Limb (tissue), 2 donors: Measurements from ENCODE around the gene C3orf62.

Experiments used
- DNase-seq, 2 donors: peaks; one replicate each; pipeline ENCODE4 v3.0.0-alpha.2; 2016; ENCODE audit errors: extremely low spot score in 2 of 2

C3orf62 gene

DNA sequence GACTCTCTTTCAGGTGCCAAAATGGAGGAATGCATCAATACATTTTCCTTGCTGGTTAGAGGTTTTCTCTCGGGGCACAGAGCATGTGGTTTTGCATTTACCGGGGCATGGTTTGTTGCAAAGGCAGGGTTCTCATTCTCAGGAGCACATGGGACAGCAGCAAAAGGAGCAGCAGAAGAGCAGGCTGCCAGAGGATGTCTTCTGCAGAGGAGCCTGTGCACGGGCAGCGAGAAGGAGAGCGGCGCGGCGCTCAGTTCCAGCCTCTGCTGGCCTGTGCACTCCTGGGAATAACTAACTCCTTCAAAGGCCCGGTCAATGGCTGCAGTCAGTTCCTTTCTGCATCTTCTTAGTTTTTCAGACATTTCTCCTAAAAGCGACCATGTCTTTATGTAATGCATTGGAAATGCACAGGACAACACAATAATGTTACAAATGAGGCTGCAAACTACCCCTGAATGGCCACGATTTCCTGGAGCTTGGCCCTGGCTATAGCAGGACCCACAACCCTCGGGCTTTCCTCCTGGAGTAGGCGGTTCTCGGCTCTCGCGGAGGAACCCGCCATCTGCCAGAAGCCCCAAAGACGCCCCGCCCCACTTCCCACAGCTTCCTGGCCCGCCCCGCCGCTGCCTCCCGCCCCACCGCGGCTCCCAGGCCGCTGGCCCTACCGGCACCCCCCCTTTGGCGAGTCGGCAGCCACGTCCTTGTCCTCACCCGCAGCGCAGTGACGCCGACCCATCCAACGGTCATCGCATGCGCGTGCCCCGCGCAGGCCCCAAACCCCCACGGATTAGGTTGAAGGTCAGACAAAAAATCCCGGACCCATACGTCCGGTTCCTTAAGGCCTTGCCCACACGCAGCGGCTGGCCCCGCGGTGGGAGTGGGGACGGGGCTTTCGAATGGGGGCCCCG is at the start of gene C3orf62:
TSS of gene C3orf62 (minus strand) at position 758 of the 908 bp plus-strand sequence. CDS start at position 398, 360 bp downstream.
- DNase-seq = peak; percentile 84 to 87

DNA sequence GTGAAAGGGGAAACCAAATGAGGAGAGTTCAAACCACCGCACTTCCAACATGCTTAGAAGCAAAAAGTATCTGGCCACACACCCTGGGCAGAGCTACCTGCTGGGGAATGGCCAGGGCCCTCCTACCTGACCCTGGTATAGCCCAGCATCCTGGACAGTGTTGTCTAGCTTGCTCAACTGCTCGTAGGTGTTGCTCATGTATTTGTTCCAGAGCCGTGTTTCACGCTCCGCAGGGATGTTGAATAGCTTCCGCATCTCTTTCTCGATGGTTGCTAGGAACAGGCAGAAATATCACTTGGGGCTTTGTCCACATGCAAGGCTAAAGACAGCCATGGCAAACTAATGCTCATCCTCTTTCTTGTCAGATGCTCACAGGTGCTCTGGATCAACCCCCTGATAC is 47.7 kb upstream of the C3orf62 start:
- no peak for DNase-seq

DNA sequence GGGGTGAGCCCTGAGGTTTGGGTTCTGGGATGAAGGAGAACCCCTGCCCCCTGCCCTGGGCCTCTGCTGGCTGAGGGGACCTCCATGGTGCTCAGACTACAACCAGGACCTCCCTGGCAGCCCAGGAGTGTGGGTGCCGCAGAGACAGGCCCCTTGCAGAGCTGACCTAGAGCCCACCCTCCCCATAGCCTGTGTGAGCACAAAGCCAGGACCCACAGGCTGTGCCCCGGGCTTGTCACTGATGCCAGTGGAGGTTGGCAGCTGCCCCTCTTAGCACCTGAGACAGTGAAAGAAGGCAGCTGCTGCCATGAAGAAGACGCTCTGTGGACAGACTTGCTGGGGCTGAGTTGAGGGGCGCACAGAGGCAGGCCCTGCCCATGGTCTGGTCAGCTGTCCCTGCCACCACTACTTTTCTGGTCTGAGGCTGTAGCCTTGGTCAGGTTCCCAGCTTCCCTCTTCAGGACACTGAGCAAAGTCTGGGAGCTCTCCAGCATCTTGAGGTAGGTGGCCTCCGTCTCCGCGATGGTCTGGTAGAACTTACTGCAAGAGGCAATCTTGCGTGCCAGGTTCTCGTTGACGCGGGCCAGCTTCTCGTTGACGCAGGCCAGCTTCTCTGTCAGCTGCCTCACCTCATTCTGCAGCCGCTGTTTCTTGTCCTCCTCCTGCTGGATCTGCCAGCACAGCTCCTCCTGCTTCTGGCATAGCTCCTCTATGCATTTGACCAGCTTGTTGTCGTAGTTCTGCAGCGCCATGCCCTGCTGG is 39.8 kb upstream of the C3orf62 start:
- no peak for DNase-seq

DNA sequence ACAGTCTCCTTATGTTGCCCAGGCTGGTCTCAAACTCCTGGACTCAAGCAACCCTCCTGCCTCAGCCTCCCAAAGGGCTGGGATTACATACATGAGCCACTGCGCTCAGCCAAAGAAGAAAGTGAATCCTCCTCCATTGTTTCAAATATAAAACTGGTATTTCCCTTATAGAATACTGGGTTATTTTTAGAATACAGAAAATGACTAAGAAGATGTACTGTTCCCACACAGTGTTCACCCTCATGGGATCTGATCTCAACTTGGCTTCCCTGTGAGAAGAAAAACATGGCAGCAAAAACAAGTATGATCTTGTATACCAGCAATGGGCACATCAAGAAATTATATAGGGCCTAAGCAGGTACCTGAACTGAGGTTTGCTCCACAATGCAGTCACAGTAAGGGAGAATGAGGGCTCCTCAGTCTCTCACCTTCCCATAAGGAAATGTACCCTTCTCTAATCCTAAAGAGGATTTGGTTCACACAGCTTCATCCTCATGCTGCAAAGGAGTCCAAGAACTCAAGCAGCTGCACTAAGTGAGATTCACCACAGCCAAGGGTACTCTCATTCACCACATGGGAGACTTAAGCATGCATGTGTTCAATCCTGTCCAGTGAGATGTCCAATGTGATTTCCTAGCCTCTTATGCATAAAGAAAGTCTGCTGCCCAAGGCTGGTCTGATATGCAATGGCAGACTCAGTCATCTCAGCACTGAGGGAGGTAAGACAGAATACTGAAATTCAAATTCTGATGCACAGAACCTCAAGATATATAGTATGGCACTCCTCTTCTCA is 37.1 kb upstream of the C3orf62 start:
- DNase-seq = no peak

DNA sequence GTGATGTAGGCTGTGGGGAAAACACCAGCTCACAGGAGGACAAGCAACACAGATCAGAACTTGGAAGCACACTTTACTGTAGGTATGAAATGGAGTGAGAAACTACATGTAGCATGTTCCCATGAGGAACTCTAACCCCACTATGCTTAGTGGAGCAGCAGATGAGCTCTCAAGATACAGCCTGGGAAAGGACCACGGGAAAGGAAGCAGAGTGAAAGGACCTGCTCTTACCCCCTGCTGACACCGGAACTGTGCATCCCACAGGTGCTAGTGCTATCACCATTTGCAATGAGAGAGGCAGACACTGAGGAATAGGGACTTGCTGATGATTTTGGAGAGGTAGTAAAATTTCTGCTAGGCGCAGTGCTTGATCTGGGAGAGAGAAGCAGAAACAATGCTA is 34.3 kb upstream of the C3orf62 start:
- no peak for DNase-seq

DNA sequence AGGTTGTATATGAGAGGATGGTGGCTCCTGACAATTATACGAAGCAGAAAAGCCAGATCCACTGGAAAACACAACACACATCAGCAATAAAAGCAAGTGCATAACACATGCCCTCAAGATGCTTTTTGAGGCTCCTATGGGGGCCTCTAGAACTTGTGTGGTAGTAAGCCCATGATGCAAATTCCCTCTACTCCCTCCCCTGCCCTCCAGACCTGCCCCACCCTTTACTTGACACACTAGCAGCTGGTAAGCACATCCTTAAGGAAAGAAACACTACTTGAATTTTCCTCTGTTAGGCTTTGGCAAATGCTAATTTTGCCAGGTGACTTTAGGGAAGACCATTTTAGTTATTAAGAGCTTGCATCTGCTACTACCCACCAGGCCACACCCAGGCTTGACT is 33.6 kb upstream of the C3orf62 start:
- no peak for DNase-seq

DNA sequence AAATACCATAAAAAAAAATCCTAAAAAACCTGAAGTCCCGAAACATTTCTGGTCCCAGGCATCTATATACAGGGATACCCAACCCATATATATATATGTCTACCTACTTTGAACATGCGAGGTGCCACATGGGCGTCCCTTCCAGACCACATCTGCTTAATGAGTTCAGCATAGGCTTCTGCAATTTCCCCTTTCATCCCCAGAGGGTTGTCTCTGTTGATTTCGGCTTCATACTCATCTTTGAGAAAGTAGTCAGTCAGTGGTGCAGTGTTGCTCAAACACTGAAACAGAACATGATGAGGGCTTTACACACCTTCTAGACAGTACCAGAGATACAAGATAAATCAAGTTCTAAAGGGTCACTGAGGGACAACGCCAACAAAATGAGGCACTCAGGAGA is 28.6 kb upstream of the C3orf62 start:
- DNase-seq = no peak

DNA sequence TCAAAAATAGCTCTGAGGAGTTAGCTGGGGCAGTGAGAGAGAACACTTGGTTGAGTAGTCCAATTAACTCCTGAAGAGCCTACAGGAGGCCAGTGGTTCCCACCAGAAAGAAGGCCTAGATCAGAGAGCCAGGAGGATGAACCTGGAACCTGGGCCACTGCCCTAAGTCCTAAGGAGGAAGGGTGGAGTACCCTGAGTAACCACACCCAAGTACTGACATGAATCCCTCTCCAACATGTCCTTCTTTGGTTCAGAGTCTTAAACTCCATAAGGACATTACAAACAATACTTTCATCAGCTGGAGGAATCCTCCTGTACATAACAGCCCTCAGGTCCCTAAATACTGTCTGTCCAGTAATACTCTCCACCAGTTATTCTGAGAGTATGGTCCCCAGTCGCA is 25.6 kb upstream of the C3orf62 start:
- no peak for DNase-seq

DNA sequence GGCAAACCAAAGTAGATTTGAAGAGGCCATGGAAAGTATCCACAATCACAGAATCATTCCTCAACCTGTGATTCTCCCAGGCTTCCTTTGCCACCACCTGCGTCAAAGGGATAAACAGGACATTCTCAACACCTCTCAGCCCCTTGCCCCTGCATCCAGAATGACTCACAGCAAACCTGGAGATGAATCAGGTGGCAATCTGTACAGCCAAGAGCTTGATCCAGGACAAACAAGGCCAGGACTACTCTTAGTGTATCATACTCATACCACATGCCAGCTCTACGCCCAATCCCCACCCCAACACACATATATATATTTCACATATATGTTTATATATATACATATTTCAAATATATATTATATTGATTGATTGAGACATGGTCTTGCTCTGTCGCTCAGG is 23.6 kb upstream of the C3orf62 start:
- no peak for DNase-seq

DNA sequence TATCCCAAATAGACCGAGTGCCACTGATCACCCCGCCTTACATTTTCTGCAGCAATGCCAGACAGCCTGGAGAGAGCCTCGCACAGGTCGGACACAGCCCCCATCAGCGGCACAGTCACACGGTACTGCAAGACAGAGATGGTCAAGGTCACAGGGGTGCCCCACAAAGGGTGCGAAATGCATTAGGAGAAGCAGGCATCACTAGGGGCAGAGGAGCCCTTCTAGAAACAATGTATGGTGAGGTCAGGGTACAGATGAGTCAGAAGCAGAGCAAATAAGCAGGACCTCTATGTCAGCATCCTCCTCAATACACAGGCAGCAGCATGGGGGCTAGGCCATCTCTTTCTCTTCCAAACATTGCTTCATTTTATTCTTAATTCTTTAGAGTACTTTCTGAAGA is 21.5 kb upstream of the C3orf62 start:
- DNase-seq = no peak

DNA sequence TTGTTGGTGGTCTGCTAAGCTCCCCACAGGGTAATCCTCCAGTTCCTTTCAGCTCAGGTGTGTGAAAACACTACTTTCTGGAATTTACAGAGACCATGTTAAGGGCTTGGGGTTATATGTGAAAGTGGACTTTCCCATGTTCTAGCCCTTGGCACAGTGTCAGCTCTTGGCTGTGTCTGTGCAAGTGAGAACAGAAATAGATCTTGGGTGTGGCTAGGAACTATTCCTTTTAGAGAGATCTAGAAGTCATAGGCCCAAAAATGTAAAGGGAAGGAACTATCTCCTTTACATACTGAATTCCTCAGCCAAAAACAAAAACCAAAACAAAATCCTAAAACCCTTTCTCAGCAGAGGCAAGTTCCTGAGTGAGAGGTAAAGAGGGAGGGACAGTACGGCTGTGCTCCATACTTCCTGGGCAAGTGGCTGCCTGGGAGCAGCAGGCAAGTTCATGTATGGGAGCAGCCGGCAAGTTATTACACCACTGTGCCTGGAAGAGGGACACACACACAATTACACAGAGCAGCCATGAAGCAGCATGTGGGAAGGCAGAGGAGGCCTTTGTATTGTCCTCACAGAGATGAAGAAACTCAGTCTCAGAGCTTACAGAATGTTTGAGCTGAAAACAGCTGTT is 19.9 kb upstream of the C3orf62 start:
- no peak for DNase-seq

DNA sequence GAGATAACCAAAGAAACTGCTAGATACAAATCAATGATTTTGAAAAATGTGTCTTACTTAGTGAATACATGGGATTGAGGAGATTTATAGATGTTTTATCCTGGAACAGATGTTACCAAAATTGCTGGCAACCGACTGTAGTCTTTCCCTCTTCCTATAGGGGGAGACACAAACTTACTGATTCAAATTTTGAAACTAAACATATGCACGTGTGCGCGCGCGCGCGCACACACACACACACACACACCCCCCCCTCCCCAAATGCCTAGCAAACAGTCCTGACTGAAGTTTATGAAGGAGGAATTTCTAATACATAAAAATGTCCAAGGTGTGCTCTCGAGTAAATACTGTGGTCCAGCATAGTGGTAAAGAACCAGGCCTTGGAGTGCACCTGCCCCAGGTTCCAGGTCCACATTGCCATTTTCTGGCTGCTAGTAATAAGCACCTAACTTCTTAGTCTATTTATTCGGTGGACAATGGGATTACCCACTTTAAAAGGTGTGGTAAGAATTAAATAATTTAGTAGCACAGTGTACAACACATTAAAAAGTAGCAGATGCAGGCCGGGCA is 18.5 kb upstream of the C3orf62 start:
- DNase-seq = peak; percentile 11 to 35

DNA sequence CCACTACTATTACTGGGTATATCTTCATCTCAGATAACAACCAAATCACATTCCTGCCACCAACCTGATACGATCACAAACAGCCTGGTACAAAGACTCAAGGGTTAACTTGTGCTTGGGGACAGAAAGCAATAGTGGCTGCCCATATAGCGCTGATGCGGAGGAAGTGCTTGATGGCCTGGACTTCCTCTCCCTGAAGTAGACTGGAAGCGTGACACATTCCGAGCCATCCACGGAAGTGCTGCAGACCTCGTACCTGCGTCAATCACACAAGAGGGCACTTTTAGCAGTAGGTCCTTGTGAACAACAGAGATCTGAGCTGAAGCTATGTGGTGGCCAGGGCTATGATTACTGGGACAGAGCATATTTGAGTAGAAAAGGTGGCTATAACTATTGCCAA is 17.3 kb upstream of the C3orf62 start:
- DNase-seq = no peak

DNA sequence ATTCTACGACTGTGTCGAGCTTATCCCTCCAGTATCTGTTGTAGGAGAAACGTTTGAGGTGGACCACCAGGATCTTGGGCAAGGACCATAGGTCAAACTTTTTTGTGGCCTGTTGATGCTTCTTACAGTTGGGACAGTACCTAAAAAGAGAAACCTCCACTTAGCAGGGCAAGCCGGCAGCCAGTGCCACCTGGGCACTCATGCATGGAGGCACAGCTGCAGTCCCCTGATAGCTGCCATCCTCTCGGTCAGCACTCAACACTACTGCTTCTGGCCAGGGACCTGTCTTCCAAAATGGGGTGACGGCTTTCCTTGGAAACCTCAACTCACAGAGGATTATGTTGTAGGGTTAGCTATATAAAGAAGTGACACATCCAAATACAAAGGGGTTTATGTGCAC is 7.0 kb upstream of the C3orf62 start:
- DNase-seq = no peak

DNA sequence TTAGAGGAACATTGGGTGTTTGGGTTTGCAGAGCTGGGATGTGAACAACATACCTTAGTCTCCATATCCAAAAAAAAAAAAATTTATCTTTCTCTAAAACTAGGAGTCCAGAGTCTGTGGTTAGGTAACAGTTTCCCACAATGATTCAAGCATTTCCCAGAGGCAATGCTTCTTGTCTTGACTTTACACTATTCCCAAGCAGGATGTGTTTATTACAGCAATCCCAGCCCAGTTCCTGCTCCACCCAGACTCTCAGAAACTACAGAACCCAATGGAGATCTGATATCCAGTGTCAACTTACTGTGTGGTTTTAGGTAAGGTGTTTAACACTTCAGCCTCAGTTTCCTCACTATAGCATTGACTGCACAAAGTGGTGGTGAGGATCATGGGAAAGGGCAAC is 2.3 kb upstream of the C3orf62 start:
- no peak for DNase-seq

DNA sequence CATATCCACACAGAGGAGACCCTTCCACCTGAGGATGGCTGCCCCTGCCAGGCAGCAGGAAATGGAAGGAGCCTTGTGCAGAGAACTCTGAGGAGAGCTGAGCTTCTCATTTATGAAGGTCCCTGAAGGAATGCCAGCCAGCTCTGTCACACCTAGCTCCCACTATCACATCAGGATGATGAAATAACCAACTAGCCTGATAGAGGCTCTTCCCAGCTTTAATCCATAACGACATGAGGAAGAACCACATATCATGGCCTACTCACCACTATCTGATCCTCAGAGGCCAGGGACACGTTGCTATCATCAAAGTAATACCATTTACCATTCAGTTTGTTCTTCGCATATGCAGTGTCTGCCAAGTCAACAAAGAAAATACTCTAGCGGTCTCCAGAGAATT is 1.5 kb upstream of the C3orf62 start:
- no peak for DNase-seq

DNA sequence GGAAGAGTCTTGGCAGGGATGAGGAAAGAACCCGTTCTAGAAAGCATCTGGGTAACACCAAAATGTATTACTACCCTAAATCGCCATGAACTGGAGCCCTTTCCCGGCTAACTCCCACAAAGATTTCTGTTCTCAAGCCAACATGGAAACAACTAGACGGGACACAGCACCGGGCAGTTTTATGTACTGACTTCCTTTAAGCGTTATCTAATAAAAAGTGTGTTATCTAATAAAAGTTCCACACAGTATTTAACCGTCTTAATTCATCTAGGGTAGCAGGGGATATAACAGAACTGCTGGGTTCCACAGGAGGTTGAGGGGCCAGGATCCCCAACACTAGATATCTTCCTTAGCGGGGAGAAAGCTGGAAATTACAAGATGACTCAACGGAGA is 347 bp upstream of the C3orf62 start:
- no peak for DNase-seq

DNA sequence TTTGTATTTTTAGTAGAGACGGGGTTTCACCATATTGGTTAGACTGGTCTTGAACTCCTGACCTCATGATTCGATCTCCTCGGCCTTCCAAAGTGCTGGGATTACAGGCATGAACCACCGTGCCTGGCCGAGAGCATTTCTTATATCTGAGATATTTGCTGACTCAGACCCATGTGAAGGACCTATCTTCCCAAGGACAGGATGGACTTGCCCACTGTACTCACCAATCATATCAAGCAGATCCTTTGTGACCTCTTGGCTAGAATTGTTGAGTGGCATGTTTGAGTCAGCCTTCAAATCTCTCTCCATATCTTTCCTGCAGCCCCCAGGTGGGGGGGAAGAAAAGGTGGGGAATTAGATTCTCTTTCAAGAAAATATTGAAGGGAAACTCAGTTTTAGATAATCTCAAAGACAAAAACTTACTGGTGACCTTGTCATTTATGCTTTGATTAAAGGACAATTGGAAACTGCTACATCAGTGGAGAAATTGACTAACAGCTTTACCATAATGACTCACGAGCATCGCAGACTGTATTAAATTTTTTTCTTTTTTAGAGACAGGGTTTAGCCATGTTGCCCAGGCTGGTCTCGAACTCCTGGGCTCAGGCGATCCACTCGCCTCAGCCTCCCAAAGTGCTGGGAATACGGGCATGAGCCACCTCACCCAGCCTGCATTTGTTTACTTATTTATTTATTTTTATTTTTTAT is 3.1 kb downstream of the C3orf62 start:
- no peak for DNase-seq

DNA sequence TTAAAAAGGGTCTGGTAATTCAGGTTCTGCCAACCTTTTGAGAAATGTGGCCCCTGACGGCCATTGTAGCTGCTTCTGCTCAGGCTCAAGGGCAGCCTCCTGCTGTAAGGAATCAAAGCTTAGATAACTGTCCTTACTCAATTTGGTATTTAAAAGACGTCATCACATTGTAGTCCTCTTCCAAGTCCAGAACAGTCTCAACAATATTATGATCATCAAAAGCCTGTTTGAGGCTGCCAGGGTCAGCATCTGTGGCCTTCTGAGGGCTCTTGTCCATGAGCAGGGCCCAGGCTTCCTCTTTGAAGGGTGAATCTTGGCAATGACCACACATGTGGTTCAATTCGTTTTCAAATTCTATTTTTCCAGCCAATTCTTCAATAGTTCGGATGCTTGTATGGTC is 6.0 kb downstream of the C3orf62 start:
- no peak for DNase-seq

DNA sequence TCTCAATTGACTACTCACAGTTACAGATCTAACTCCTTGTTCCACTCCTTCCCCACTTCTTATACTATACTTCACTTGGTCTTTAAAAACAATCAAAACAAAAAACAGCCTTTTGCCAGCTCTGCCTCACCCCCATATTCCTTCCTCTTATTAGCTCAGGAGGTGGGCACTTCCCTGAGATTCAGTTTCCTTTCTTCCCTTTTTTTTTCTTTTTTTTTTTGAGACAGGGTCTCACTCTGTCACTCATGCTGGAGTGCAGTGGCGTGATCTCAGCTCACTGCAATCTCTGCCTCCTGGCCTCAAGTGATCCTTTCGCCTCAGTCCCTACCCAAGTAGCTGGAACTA is 6.9 kb downstream of the C3orf62 start:
- DNase-seq = no peak
